Endothelial cell of umbilical vein (primary cell): ENCODE measurements around the gene TMEM119.

ENCODE experiments used
- EZH2 ChIP-seq: IDR thresholded peaks from 2 replicates; pipeline ENCODE4 v1.6.1; 2012; ENCODE audit warnings: borderline replicate concordance, low read depth, mild to moderate bottlenecking, moderate library complexity, low read length, inconsistent platforms; ENCODE audit not compliant: severe bottlenecking
- FOS ChIP-seq: IDR thresholded peaks from 2 replicates; pipeline ENCODE4 v1.6.1; 2011; ENCODE audit warnings: mild to moderate bottlenecking, low read length, moderate library complexity, borderline replicate concordance; ENCODE audit not compliant: insufficient read depth
- GATA2 ChIP-seq: IDR thresholded peaks from 2 replicates; pipeline ENCODE4 v1.7.0; 2011; ENCODE audit warnings: low read depth, mild to moderate bottlenecking, moderate library complexity, mixed read lengths, low read length; ENCODE audit not compliant: insufficient read length, insufficient read depth
- JUN ChIP-seq: IDR thresholded peaks from 2 replicates; pipeline ENCODE4 v1.6.1; 2011; ENCODE audit warnings: borderline replicate concordance, low read depth; ENCODE audit not compliant: insufficient read length, insufficient read depth
- POLR2A ChIP-seq: IDR thresholded peaks from 2 replicates; pipeline ENCODE4 v1.6.1; 2012; ENCODE audit warnings: low read depth, mild to moderate bottlenecking, control low read depth, low read length
- POLR2AphosphoS5 ChIP-seq: IDR thresholded peaks from 2 replicates; pipeline ENCODE4 v1.6.1; 2012; ENCODE audit warnings: low read depth, mild to moderate bottlenecking, control low read depth, low read length, moderate library complexity; ENCODE audit not compliant: insufficient read depth
- TF ChIP-seq, protein P1 (sequence below), 2 donors: IDR thresholded peaks; 1 replicate in 1 of 2; 2 replicates in 1 of 2; pipeline ENCODE4 v1.5.1; 2011; ENCODE audit warnings: low read length in 2 of 2, mild to moderate bottlenecking in 2 of 2, moderate library complexity in 2 of 2, control low read depth in 1 of 2, inconsistent platforms in 1 of 2, low read depth in 1 of 2; ENCODE audit not compliant: insufficient read depth in 1 of 2; ENCODE audit errors: extremely low read depth in 1 of 2
- TF ChIP-seq, protein P2 (sequence below): IDR thresholded peaks from 2 replicates; pipeline ENCODE4 v1.6.1; 2011; ENCODE audit not compliant: insufficient read depth, insufficient read length

DNA sequence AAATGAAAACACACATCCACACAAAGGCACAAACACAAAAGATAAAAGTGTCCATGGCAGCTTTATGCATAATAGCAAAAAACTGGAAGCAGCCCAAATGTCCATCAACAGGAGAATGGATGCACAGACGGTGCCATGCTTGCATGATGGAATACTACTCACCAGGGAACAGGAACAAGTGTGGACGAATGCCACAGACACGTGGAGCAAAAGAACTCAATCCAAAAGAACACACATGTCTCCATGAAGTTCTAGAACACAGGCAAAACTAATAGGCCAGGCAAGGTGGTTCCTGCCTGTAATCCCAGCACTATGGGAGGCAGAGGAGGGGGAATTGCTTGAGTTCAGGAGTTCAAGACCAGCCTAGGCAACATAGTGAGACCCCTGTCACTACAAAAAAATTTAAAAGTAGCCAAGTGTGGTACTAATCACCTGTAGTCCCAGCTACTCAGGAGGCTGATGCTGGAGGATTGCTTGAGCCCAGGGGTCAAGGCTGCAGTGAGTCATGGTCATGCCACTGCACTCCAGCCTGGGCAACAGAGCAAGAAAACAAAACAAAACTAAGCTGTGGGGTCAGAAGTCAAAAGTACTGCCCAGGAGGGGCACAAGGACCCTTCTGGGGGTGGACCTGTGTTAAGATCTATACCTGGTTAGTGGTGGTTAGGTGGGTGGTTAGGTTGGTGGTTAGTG lies 7.3 kb upstream of the TMEM119 start:
- TF ChIP-seq, protein P1, sequence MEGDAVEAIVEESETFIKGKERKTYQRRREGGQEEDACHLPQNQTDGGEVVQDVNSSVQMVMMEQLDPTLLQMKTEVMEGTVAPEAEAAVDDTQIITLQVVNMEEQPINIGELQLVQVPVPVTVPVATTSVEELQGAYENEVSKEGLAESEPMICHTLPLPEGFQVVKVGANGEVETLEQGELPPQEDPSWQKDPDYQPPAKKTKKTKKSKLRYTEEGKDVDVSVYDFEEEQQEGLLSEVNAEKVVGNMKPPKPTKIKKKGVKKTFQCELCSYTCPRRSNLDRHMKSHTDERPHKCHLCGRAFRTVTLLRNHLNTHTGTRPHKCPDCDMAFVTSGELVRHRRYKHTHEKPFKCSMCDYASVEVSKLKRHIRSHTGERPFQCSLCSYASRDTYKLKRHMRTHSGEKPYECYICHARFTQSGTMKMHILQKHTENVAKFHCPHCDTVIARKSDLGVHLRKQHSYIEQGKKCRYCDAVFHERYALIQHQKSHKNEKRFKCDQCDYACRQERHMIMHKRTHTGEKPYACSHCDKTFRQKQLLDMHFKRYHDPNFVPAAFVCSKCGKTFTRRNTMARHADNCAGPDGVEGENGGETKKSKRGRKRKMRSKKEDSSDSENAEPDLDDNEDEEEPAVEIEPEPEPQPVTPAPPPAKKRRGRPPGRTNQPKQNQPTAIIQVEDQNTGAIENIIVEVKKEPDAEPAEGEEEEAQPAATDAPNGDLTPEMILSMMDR (IDR thresholded peaks at IDR 0.05; ENCODE audit: extremely low read depth in 1 of 2, insufficient read depth in 1 of 2, low read depth in 1 of 2, low read length in 2 of 2) = no peak
- TF ChIP-seq POLR2A (no peak), EZH2 (no peak), POLR2AphosphoS5 (no peak), JUN (no peak), GATA2 (no peak), FOS (no peak)
- TF ChIP-seq, protein P2, sequence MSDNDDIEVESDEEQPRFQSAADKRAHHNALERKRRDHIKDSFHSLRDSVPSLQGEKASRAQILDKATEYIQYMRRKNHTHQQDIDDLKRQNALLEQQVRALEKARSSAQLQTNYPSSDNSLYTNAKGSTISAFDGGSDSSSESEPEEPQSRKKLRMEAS = no peak
